Stimulated activated CD4-positive, alpha-beta T cell treated with anti-CD3 and anti-CD28 coated beads, Interleukin-15, amount 100 ng/mL, for 48 hours (primary cell): ENCODE measurements around the gene DGKA.
"Not testable (repeated sequence)": the region's sequence is repeated elsewhere in the genome, so short reads cannot be mapped to it uniquely, and the experiment has no call there.

ENCODE experiments used
- DNase-seq, 2 donors: peaks; one replicate each; pipeline ENCODE4 v3.0.0-alpha.2; 2020; ENCODE audit warnings: low read depth in 2 of 2

DGKA gene

GRCh38 chr12:55966408-55967281 lies 35.7 kb downstream of the DGKA start, which contains the start of gene CDK2:
Gene CDK2 (plus strand): TSS chr12:55966830. CDS start chr12:55967009, 179 bp downstream.
- peak; percentile 81 to 93 for DNase-seq

GRCh38 chr12:55969356-55969755 lies 38.4 kb downstream of the DGKA start:
- no peak for DNase-seq

DNA sequence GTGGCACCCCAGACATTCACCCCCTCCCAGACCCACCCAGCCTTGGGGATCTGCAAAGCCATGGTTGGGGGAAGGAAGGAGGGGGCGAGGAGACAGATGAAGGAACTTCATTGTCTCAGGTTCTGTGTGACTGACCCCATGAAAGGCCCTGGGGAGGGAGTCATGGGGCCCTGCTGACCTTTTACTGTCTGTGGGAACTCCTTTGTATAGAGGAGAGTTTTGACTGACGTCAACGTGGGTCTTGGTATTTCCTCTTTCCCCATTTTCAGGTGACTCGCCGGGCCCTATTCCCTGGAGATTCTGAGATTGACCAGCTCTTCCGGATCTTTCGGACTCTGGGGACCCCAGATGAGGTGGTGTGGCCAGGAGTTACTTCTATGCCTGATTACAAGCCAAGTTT lies 39.8 kb downstream of the DGKA start:
- no peak for DNase-seq

DNA sequence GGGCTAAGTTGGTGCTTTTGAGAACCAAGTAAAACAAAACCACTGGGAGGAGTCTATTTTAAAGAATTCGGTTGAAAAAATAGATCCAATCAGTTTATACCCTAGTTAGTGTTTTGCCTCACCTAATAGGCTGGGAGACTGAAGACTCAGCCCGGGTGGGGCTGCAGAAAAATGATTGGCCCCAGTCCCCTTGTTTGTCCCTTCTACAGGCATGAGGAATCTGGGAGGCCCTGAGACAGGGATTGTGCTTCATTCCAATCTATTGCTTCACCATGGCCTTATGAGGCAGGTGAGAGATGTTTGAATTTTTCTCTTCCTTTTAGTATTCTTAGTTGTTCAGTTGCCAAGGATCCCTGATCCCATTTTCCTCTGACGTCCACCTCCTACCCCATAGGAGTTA lies 41.1 kb downstream of the DGKA start:
- no peak for DNase-seq

- DNase-seq, result no peak
Measured at GRCh38 chr12:55972456-55972855, 41.5 kb downstream of the DGKA start.

- no peak for DNase-seq
Measured at GRCh38 chr12:55972911-55973598, 42.1 kb downstream of the DGKA start.

DNA sequence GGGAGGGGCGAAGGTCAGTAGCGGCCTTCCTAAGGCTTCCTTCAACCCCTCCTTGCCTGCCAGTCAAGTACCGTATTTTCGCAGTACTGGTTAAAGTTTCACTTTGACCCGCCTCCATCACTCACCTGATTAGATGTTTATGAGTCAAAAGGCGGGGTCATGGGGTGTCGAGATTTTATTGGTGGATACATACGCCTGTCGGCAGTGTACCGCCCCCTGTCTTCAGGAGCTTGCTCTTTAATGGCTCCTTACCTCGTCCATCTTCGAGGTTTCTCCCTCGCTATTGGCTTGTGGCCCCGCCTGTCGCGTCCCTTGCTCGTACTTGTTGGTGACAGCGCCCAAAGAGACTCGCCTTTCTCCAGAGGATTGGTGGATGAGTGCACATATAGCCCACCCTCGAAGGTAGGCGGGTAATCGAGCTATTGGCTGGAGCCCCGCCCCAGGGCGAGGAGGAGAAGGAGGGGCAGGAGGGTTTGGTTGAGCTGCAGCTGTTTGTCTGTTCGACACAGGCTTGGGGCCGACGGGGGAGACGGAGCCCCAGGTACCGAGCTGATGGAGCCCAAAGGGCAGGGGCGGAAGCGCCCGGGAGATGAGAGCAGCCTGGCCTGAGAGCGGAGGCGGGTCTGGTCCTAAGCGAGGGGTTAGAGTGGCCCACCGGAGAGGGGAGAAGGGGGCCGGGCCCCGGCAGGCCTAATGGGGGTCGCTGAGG lies 42.8 kb downstream of the DGKA start, which contains the start of gene RAB5B:
Gene RAB5B (plus strand): TSS at position 480 of the 709 bp plus-strand sequence. CDS start 12,883 bp downstream, outside the sequence.
- peak; percentile 97 to 99 for DNase-seq

- DNase-seq, result peak in 1 of 2 donors; percentile 27
Measured at GRCh38 chr12:55974308-55974730, 43.4 kb downstream of the DGKA start.

GRCh38 chr12:55978393-55978792 lies 47.4 kb downstream of the DGKA start:
- DNase-seq, result no peak

DNA sequence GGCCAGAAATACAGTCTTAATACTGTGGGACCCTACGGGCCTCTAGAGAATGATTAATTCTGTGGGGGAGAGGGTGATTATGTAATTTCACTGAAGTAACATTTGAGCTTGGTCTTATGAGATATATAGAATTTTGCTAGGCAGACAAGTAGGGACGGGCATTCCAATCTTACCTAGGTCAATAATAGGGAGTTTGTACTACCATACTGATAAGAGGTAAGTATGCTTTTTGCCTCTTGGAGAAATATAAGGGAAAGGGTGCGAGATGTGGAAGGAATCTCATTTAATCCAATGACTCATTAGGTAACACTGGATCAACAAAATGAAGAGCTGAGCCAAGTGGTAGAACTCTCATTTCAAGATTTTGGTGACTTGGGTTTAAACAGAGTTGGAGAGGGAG lies 48.1 kb downstream of the DGKA start:
- DNase-seq, result no peak

DNA sequence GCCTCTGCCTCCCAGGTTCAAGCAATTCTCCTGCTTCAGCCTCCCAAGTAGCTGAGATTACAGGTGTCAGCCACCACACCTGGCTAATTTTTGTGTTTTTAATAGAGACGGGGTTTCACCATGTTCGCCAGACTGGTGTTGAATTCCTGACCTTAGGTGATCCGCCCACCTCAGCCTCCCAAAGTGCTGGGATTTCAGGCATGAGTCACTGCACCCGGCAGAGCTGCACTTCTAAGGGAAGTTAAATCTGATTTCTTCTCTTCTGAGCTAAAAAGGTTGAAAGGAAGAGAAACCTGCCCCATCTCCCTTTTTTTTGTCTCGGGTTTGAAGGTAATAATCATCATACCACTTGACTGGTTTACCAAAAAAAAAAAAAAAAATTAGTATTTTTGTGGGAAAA lies 50.9 kb downstream of the DGKA start:
- DNase-seq, result not testable (repeated sequence)

DNA sequence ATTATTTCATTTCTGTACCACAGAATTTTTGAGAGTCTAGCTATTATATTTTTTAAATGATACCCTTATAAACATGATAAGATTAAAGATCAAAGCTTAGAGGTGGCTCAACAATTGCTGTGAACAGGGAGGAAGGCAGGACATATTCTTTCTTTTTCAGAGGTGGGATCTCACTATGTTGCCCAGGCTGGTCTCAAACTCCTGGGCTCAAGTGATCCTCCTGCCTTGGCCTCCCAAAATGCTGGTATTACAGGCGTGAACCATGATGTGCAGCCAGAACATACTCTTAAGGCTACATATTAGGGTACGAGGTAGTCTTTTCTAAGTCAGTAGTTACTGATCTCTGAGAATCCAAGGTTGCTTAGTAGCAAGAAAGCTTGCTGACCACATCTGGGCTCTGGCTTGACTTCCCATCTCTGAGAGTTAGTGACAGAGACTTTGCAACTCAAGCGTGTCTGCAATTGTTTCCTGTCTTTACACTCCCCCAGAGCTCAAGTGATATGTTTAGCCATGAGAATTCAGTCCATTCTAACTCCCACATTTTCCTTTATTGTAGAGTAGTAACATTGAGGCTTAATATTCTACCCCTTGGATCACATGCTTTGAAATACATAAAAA lies 51.5 kb downstream of the DGKA start:
- no peak for DNase-seq

GRCh38 chr12:55983232-55983842 lies 52.4 kb downstream of the DGKA start:
- DNase-seq, result no peak

DNA sequence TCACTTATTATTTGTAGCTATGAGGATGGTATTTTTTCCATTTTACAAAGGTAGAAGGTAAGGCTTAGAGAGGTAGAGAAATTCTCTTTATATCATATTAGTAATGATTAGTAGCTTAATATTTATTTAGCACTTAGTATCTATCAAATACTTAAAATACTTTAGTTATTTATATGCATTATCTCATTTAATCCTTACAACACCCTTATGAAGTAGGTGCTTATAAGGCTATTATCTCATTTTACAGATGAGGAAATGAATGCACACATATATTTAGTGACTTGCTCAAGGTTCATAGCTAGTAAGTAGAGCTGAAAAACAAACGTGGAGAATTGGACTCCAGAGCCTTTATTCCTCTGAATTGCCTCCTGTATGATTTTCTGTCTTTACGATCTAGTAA lies 53.9 kb downstream of the DGKA start:
- DNase-seq, result no peak

DNA sequence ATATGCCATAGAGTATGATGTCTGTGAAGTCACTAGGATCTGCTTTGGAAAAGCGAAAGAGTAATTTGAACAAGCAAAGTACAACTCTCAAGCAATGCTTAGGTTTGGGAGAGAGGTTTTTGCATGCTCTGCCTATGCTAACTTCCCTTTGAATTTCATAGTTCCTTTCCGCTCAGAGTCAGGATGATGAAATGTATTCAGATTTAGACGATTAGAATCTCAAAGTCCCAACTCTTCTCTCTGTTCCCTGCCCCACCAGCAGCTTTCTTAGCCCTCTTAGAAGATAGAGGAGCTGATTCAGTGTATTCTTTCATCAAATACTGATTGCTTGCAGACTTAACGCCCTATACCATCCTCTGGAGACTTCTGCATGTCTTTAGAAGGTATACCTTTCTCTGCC lies 54.4 kb downstream of the DGKA start:
- no peak for DNase-seq

DNA sequence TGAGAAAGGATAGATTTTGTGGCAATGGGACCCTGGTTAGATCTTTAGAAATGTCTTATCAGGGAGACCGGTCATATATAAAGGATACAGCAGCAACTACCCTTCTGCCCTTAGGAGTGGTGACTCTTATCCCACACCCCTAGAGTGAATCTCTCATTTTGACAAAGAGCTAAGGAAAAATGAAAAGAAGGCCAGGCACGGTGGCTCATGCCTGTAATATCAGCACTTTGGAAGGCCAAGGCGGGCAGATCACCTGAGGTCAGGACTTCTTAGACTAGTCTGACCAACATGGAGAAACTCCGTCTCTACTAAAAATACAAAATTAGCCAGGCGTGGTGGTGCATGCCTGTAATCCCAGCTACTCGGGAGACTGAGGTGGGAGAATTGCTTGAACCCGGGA lies 55.0 kb downstream of the DGKA start:
- not testable (repeated sequence) for DNase-seq

- DNase-seq, result no peak
Measured at GRCh38 chr12:55991110-55991509, 60.1 kb downstream of the DGKA start.

- no peak for DNase-seq
Measured at GRCh38 chr12:55993230-55993853, 62.4 kb downstream of the DGKA start.

DNA sequence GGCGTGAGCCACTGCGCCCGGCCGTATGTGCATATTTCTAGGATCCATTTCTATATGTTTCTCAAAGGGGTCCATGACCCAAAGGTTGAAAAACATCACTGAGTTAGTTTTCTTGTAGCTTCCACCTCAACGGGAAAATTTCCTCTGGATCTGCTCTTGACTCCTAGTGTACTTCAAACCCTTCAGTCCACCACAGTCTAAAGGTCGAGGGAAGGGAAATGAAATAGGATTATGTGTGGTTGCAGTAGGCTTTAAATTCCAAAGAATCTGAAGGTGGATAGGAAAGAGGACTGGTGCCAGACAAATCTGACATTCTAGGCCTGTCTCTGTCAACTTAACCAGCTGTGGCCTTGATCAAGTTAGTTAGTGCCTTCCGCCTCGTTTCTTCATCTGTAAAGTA lies 64.4 kb downstream of the DGKA start:
- no peak for DNase-seq

DNA sequence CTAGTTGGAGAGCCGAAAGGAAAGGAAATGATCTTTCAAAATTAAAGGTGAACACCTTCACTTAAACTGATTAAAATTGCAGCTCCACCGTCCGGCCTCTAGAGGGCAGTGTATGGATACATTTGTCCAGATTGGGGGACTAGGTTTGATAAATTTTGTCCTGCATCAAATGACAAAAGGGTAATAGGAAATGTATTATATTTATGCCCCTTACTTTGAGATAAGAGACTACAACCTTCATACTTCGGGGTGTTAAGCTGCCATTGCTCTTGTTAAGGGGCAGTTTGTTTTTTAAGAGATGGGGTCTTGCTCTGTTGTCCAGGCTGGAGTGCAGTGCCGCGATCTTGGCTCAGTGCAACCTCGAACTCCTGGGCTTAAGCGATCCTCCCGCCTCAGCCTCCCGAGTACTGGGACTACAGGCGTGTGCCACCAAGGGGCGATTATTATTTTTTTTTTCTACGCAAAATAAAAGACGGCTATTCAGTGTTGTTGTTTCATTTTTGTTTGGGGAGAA lies 65.3 kb downstream of the DGKA start:
- peak; percentile 41 to 53 for DNase-seq
